GM13977 (cell line): ENCODE results near the gene AMH.

ENCODE experiments used
- DNase-seq: peaks from one replicate; pipeline ENCODE4 v3.0.0; 2012; ENCODE audit warnings: low spot score
- in situ Hi-C: fragments of 300-500 bp; cut with MboI; formaldehyde crosslinking; loops from one replicate; pipeline ENCODE4 v1.12.0; 2022; ENCODE audit warnings: low sequenced_read_pairs, low pct_unique_long_range_greater_than_20kb, mixed read lengths, inconsistent platforms; ENCODE audit not compliant: unreplicated experiment
- TF ChIP-seq, protein P1 (sequence below): IDR thresholded peaks from 2 replicates; pipeline ENCODE4 v1.5.1; 2012; ENCODE audit warnings: mild to moderate bottlenecking, control low read depth; ENCODE audit not compliant: insufficient read depth; ENCODE audit errors: extremely low read depth, missing control alignments

AMH gene

DNA sequence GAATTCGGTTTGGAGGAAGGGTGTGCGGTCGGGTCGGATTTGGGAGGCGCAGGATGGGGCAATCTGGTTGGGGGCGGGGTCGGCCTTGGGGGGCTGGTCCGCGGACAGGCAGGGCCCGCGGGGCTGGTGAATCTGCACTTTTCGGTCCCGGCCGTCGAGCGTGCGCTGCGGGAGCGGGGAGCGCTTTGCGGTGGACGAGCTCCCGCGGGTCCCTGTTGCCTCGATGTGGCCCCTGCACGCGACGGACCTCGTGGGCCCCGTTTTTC is 21.0 kb downstream of the AMH start:
- in situ Hi-C loops, result loop anchor here (25.0 kb wide), 1 partner anchor 342 kb away; no protein-coding TSS in a partner anchor
- DNase-seq, result no peak

DNA sequence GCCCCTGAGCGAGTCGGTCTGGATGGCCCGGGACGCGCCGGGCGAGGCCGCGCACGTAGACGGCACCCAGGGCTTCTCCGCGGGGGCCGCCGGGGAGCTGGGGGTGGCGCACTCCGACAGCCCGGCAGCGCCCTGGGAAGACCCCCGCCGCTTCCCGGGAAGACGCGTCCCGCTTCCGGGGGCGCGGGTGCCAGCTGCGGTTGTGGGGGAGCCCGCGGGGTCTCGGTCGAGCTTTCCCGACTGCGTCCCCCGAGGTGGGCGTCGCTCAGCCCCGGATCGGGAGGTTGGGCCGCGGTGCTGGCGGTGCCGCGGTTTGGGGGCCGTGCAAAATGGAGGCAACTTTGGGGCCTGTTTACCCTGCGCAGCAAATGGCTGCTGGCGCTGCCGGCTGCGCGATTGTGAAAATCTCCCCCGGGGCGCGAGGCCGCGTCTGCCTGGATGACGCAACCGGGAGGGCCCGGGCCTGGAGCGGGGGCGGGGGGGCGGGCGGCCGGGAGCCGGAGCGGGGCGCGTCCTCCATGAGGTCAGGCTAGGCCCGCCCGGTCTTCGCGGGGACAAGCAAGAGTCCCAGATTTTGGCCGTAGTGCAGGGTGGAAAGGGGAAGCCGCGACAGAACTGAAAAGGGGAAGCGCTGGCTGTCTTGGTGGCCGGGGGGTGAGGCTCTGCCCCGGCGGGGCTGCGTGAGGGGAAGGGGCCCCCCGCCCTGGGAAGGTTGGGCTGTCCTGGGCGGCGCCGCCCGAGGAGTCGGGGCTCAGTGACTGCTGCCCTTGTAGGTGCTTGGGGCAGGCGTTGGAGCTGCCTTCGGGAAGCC is 21.5 kb downstream of the AMH start:
- in situ Hi-C loops, result loop anchor here (25.0 kb wide), 1 partner anchor 342 kb away; no protein-coding TSS in a partner anchor
- TF ChIP-seq, protein P1, sequence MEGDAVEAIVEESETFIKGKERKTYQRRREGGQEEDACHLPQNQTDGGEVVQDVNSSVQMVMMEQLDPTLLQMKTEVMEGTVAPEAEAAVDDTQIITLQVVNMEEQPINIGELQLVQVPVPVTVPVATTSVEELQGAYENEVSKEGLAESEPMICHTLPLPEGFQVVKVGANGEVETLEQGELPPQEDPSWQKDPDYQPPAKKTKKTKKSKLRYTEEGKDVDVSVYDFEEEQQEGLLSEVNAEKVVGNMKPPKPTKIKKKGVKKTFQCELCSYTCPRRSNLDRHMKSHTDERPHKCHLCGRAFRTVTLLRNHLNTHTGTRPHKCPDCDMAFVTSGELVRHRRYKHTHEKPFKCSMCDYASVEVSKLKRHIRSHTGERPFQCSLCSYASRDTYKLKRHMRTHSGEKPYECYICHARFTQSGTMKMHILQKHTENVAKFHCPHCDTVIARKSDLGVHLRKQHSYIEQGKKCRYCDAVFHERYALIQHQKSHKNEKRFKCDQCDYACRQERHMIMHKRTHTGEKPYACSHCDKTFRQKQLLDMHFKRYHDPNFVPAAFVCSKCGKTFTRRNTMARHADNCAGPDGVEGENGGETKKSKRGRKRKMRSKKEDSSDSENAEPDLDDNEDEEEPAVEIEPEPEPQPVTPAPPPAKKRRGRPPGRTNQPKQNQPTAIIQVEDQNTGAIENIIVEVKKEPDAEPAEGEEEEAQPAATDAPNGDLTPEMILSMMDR, result no peak

More for the DNA sequence above, 21.0 kb downstream of the AMH start:
- TF ChIP-seq, protein P1, result no peak

DNA sequence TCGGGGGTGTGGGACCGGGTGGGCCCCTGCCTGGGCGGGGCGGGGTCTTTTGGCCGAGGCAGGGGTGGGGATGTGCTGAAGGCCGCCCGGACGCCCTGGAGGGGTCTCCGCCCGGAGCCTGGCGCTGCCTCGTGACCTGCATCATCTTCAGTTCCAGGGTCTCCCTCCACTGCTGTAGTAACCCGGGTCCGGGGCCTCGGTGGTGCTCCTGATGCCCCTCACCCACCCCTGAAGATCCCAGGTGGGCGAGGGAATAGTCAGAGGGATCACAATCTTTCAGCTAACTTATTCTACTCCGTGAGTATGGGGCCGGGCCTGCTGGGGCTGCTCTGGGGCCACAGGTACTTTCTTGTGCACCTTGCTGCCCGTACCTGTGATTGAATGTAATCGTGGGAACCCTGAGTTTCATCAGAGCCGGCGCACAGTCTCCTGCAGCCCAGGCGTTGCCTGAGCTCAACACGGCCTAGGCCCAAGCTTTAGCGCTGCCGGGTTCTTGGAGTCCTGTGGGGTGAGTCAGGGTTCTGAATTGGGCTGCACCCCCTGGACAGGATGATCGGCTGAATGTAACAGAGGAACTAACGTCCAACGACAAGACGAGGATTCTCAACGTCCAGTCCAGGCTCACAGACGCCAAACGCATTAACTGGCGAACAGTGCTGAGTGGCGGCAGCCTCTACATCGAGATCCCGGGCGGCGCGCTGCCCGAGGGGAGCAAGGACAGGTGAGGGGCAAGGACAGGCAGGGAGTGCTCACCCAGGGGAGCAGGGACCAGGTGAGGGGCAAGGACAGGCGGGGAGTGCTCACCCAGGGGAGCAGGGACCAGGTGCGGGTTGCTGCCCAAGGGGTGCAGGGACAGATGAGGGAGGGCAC is 22.3 kb downstream of the AMH start:
- in situ Hi-C loops, result loop anchor here (25.0 kb wide), 1 partner anchor 341 kb away; no protein-coding TSS in a partner anchor
- no peak for DNase-seq
- TF ChIP-seq, protein P1, result no peak

More for the DNA sequence above, 21.5 kb downstream of the AMH start:
- peak; percentile 91 for DNase-seq

- in situ Hi-C loops, result loop anchor here (25.0 kb wide), 1 partner anchor 339 kb away; no protein-coding TSS in a partner anchor
- DNase-seq, result peak; percentile 97
- TF ChIP-seq, protein P1, result peak; percentile 96
These were observed 24.4 kb downstream of the AMH start for GRCh38 chr19:2273356-2274184.

DNA sequence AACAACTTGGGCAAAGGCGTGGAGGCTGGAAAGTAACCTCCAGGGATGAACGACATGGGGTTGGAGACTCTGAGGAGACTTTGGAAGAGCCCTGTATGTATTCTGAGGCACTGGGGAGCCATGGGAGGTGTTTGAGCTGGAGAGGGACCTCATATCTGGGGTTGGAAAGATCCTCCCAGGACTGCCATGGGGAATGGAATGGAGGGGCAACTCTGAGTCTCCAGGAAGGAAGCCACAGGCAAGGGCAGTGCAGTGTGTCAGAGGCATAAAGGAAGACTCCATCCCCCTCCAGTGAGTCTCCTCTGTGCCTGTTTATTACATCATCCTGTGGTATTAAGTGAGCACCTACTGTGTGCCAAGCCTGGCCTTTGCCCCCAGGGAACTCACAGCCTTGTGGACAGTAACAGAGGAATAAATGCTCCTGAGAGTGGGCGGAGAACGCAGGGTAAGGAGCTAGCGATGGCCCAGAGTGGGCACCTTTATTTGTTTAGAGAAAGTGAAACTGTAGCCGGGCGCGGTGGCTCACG is 25.1 kb downstream of the AMH start:
- in situ Hi-C loops, result loop anchor here (25.0 kb wide), 1 partner anchor 338 kb away; no protein-coding TSS in a partner anchor
- DNase-seq, result no peak

More for the DNA sequence above, 25.1 kb downstream of the AMH start:
- TF ChIP-seq, protein P1, result no peak
